Endometrial microvascular endothelial cells (primary cell): Measurements from ENCODE around the gene MAP3K19. TPM values are rescaled to one million over a fixed set of nuclear protein-coding genes. Genes with fewer than 3 reads are reported as not detected.
"Not testable (repeated sequence)": the region's sequence is repeated elsewhere in the genome, so short reads cannot be mapped to it uniquely, and the experiment has no call there.

Experiments used
- in situ Hi-C: cut with HindIII; loops from 2 replicates; pipeline ENCODE4 v1.10.0; 2017; ENCODE audit warnings: low sequenced_read_pairs, low pct_unique_long_range_greater_than_20kb; ENCODE audit errors: inconsistent ontology term
- total RNA-seq: library from RNA; depleted of rRNA; stranded (reverse); fragments of >200 nt; gene quantifications from one replicate; pipeline ENCODE4 v1.2.3, GENCODE V29; 2015; ENCODE audit errors: inconsistent ontology term

MAP3K19 gene
- total RNA-seq, 1 donor from 2014 or later, result not detected

GRCh38 chr2:135056790-135057189, 9.5 kb upstream of the MAP3K19 start:
- in situ Hi-C loops, result no loop called here

GRCh38 chr2:135055182-135055786, 8.0 kb upstream of the MAP3K19 start:
- in situ Hi-C loops, result no loop called here

- in situ Hi-C loops, result no loop called here
These were observed 5.8 kb upstream of the MAP3K19 start for GRCh38 chr2:135052997-135053474.

- in situ Hi-C loops, result no loop called here
These were observed 5.0 kb upstream of the MAP3K19 start, which contains the start of gene RAB3GAP1 for GRCh38 chr2:135052042-135052876. TSS of gene RAB3GAP1 (plus strand) at chr2:135052292. CDS start at chr2:135052308, 16 bp downstream.

GRCh38 chr2:135050684-135051083, 3.4 kb upstream of the MAP3K19 start:
- in situ Hi-C loops, result no loop called here

- in situ Hi-C loops, result no loop called here
These were observed 2.9 kb upstream of the MAP3K19 start for GRCh38 chr2:135050132-135050531.

- in situ Hi-C loops, result no loop called here
These were observed 875 bp upstream of the MAP3K19 start for GRCh38 chr2:135048122-135048521.

GRCh38 chr2:135043345-135043744, 3.9 kb downstream of the MAP3K19 start:
- in situ Hi-C loops, result no loop called here

- in situ Hi-C loops, result no loop called here
These were observed 9.4 kb downstream of the MAP3K19 start for GRCh38 chr2:135037831-135038230.

GRCh38 chr2:135033216-135033615, 14.0 kb downstream of the MAP3K19 start:
- in situ Hi-C loops, result not testable (repeated sequence)

- in situ Hi-C loops, result no loop called here
These were observed 16.4 kb downstream of the MAP3K19 start for GRCh38 chr2:135030826-135031225.

- in situ Hi-C loops, result no loop called here
These were observed 17.6 kb downstream of the MAP3K19 start for GRCh38 chr2:135029481-135030134.

- in situ Hi-C loops, result no loop called here
These were observed 23.3 kb downstream of the MAP3K19 start for GRCh38 chr2:135023886-135024485.

GRCh38 chr2:135022952-135023880, 24.0 kb downstream of the MAP3K19 start:
- in situ Hi-C loops, result no loop called here

GRCh38 chr2:135021618-135022017, 25.6 kb downstream of the MAP3K19 start:
- in situ Hi-C loops, result no loop called here

- in situ Hi-C loops, result no loop called here
These were observed 35.6 kb downstream of the MAP3K19 start for GRCh38 chr2:135011633-135012032.

GRCh38 chr2:135010200-135010942, 36.9 kb downstream of the MAP3K19 start:
- in situ Hi-C loops, result no loop called here

GRCh38 chr2:135009339-135009738, 37.9 kb downstream of the MAP3K19 start:
- in situ Hi-C loops, result no loop called here
